Lower leg skin (tissue), 3 donors: ENCODE results near the gene MRPL17.
"Not testable (repeated sequence)": the region's sequence is repeated elsewhere in the genome, so short reads cannot be mapped to it uniquely, and the experiment has no call there.

Experiments
- POLR2A ChIP-seq, 2 donors: fragments of 450-650 bp; IDR thresholded peaks; one replicate each; pipeline ENCODE4 v1.6.1; 2016 to 2017; ENCODE audit warnings: antibody characterized with exemption in 2 of 2, mild to moderate bottlenecking in 1 of 2, moderate library complexity in 1 of 2
- TF ChIP-seq, protein P1 (sequence below), 3 donors: fragments of 450-650 bp; IDR thresholded peaks; one replicate each; pipeline ENCODE4 v1.5.1; 2016; ENCODE audit warnings: antibody characterized with exemption in 3 of 3, mild to moderate bottlenecking in 3 of 3, moderate library complexity in 2 of 3

DNA sequence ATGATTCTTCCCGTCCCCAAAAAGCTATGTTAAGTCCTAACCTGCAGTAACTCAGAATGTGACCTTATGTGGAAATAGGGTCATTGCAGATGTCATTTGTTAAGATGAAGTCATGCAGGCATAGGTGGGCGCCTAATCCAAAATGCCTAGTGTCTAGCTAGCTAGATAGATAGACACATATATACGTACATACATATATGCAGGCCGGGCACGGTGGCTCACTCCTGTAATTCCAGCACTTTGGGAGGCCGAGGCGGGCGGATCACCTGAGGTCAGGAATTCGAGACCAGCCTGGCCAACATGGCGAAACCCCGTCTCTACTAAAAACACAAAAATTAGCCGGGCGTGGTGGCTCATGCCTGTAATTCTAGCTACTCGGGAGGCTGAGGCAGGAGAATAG lies 928 bp upstream of the MRPL17 start:
- TF ChIP-seq, protein P1, sequence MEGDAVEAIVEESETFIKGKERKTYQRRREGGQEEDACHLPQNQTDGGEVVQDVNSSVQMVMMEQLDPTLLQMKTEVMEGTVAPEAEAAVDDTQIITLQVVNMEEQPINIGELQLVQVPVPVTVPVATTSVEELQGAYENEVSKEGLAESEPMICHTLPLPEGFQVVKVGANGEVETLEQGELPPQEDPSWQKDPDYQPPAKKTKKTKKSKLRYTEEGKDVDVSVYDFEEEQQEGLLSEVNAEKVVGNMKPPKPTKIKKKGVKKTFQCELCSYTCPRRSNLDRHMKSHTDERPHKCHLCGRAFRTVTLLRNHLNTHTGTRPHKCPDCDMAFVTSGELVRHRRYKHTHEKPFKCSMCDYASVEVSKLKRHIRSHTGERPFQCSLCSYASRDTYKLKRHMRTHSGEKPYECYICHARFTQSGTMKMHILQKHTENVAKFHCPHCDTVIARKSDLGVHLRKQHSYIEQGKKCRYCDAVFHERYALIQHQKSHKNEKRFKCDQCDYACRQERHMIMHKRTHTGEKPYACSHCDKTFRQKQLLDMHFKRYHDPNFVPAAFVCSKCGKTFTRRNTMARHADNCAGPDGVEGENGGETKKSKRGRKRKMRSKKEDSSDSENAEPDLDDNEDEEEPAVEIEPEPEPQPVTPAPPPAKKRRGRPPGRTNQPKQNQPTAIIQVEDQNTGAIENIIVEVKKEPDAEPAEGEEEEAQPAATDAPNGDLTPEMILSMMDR (IDR thresholded peaks at IDR 0.05), result not testable (repeated sequence)
- TF ChIP-seq POLR2A (IDR thresholded peaks at IDR 0.05), result not testable (repeated sequence)
